ENCODE data around the gene WDR13.

Gene WDR13

DNA sequence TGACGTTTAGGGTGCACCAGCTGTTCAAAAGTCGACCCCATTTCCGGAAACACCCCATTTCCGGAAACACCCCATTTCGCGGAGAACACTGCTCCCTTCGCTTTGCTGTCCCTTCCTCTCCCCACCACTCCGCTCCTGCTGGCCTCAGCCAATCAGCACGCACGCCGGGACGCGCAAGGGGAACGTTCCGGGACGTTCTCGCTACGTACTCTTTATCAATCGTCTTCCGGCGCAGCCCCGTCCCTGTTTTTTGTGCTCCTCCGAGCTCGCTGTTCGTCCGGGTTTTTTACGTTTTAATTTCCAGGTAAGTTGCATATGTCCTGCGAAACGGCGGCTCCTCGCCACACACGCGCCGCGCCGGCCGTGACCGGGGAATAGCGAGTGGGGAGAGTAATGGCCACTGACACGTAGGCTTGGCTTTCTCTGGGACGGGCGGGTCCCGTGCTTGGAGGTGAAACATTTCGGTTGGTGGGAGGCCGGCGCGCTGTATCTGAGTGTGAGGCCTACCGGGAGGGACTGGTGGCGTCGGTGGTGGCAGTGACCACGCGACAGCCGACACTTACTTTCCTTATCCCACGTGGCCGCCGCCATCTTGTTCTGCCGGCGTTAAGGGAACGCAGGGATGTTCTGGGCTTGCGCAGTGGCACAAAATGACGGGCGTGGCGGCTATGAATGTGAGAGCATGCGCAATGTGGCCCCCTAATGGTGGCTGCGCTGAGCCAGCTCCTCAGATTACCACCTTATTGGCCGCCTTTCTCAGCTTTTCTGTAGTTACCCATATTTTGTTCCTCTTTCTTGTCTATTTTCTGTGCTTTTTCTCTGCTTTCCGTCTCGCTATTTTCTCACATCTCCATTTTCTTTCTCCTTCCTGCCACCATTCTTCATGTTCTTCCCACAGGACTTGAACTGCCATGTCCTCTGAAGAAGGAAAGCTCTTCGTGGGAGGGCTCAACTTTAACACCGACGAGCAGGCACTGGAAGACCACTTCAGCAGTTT lies 22.7 kb upstream of the WDR13 start, which contains the start of gene RBM3:
TSS of gene RBM3 (plus strand) at position 215 of the 997 bp plus-strand sequence. CDS start at position 912, 697 bp downstream.
- TF ChIP-seq POLR2A (IDR thresholded peaks at IDR 0.05; ENCODE audit: low read depth, low read length) (peak; percentile 91), PAX5 (IDR thresholded peaks at IDR 0.05; ENCODE audit: insufficient read depth, low read length, severe bottlenecking) (no peak), TAF1 (IDR thresholded peaks at IDR 0.05; ENCODE audit: low read depth, low read length) (peak; percentile 58), SPI1 (IDR thresholded peaks at IDR 0.05; ENCODE audit: low read depth, low read length) (0 out of 2 replicates have a peak, but pooled peaks have one; percentile 7), POU2F2 (IDR thresholded peaks at IDR 0.05; ENCODE audit: low read depth, low read length) (peak; percentile 18; the same call in 1 of the 2 replicates), POLR2AphosphoS5 (IDR thresholded peaks at IDR 0.05; ENCODE audit: low read depth, low read length) (peak; percentile 89)
- DNase-seq (ENCODE audit: insufficient read length, low spot score) (peak; percentile 61), FAIRE-seq (peak; percentile 100)

DNA sequence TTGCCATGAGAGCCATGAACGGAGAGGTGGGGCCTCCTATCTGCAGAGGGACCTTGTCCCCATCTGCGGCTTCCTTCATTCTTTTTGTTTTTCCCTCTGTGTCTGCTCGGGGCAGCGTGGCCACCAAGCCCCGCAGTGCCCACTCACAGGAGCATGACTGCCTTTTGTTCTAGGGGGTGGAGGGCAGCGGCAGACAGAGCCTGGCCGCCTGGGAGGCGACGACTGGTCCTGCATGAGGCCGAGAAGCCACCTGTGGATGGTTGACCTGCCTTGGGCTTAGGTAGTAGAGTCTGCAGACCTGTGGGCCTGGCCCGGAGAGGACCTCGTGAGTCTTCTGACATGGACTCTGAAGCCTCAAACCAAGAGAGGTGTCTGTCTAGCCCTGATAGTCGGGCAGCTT lies 21.6 kb upstream of the WDR13 start:
- FAIRE-seq (peak; percentile 41), DNase-seq (ENCODE audit: insufficient read length, low spot score) (no peak)
- TF ChIP-seq SPI1 (IDR thresholded peaks at IDR 0.05; ENCODE audit: low read depth, low read length) = no peak
- TF ChIP-seq POLR2A (IDR thresholded peaks at IDR 0.05; ENCODE audit: low read depth, low read length) = no peak
- no peak for TF ChIP-seq PAX5 (IDR thresholded peaks at IDR 0.05; ENCODE audit: insufficient read depth, low read length, severe bottlenecking)
- TF ChIP-seq TAF1 (IDR thresholded peaks at IDR 0.05; ENCODE audit: low read depth, low read length) = no peak
- TF ChIP-seq POLR2AphosphoS5 (IDR thresholded peaks at IDR 0.05; ENCODE audit: low read depth, low read length) = no peak
- no peak for TF ChIP-seq POU2F2 (IDR thresholded peaks at IDR 0.05; ENCODE audit: low read depth, low read length)

DNA sequence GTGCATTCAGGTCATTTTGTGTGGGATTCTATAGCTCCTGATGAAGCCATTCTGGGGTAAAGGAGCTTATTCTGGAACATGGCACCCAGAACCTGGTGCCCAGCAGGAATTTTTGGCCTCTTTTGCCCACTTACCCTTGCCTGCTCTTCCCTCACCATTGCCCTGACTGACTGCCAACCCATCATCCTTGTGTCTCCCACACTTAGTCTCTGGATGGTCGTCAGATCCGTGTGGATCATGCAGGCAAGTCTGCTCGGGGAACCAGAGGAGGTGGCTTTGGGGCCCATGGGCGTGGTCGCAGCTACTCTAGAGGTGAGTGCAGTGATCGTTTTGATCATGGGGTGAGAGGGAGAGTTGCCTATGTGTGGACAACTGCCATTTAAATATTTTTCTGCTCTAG lies 21.2 kb upstream of the WDR13 start:
- DNase-seq (ENCODE audit: insufficient read length, low spot score) (no peak), FAIRE-seq (peak; percentile 38)
- TF ChIP-seq POLR2AphosphoS5 (IDR thresholded peaks at IDR 0.05; ENCODE audit: low read depth, low read length) = peak; percentile 65; the same call in 1 of the 2 replicates
- TF ChIP-seq POLR2A (IDR thresholded peaks at IDR 0.05; ENCODE audit: low read depth, low read length) = peak; percentile 54; the same call in 1 of the 2 replicates
- no peak for TF ChIP-seq TAF1 (IDR thresholded peaks at IDR 0.05; ENCODE audit: low read depth, low read length)
- no peak for TF ChIP-seq SPI1 (IDR thresholded peaks at IDR 0.05; ENCODE audit: low read depth, low read length)
- TF ChIP-seq PAX5 (IDR thresholded peaks at IDR 0.05; ENCODE audit: insufficient read depth, low read length, severe bottlenecking) = no peak
- TF ChIP-seq POU2F2 (IDR thresholded peaks at IDR 0.05; ENCODE audit: low read depth, low read length) = no peak

DNA sequence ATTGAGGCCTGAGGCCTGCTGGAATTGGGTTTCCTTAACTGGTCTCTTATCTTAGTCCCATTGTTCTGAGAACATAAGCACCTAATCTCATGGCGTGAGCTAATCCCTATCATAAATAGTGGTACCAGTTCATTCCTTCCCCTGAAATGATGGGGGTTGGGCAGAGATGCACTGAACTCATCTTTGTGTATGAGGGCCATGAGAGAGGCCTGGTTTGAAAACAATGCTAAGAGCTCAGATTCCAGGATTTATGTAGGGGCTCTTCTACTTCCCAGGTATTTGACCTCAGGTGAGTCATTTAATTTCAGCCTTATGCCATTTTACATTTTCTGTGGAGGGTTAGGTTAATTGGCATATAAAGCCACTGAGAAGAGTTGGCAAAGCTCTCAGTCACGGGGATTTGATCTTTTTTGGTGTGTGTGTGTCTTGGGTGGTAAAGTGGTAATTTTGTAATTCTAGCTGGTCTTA lies 18.6 kb upstream of the WDR13 start:
- DNase-seq (ENCODE audit: insufficient read length, low spot score) = no peak
- FAIRE-seq = peak; percentile 59
- TF ChIP-seq POLR2A (IDR thresholded peaks at IDR 0.05; ENCODE audit: low read depth, low read length) (peak; percentile 24), POLR2AphosphoS5 (IDR thresholded peaks at IDR 0.05; ENCODE audit: low read depth, low read length) (peak; percentile 49; the same call in 1 of the 2 replicates), PAX5 (IDR thresholded peaks at IDR 0.05; ENCODE audit: insufficient read depth, low read length, severe bottlenecking) (no peak), POU2F2 (IDR thresholded peaks at IDR 0.05; ENCODE audit: low read depth, low read length) (no peak)

DNA sequence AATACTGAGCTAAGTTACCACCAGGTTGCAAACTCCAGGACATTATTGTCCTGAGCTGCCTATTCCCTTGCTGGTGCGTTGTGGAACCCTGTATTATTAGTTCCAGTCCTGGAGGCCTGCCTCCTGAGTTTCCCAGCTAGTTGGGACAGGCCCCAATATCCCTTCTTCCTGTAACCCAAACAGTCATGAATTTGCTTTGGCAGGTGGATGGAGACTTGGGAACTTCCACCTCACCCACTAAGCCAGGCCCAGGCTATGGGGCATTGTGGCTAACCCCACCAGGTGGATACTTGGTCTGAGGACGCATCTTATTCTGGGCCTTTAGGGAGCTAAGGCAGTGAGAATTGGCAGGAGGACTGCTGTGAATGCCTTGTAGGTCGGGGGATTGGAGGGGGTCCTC lies 18.0 kb upstream of the WDR13 start:
- FAIRE-seq (no peak), DNase-seq (ENCODE audit: insufficient read length, low spot score) (no peak)
- TF ChIP-seq POLR2A (IDR thresholded peaks at IDR 0.05; ENCODE audit: low read depth, low read length) = no peak
- no peak for TF ChIP-seq PAX5 (IDR thresholded peaks at IDR 0.05; ENCODE audit: insufficient read depth, low read length, severe bottlenecking)
- TF ChIP-seq TAF1 (IDR thresholded peaks at IDR 0.05; ENCODE audit: low read depth, low read length) = no peak
- TF ChIP-seq POLR2AphosphoS5 (IDR thresholded peaks at IDR 0.05; ENCODE audit: low read depth, low read length) = peak; percentile 25; the same call in 1 of the 2 replicates
- no peak for TF ChIP-seq SPI1 (IDR thresholded peaks at IDR 0.05; ENCODE audit: low read depth, low read length)
- peak; percentile 60; the same call in 1 of the 2 replicates for TF ChIP-seq POU2F2 (IDR thresholded peaks at IDR 0.05; ENCODE audit: low read depth, low read length)

DNA sequence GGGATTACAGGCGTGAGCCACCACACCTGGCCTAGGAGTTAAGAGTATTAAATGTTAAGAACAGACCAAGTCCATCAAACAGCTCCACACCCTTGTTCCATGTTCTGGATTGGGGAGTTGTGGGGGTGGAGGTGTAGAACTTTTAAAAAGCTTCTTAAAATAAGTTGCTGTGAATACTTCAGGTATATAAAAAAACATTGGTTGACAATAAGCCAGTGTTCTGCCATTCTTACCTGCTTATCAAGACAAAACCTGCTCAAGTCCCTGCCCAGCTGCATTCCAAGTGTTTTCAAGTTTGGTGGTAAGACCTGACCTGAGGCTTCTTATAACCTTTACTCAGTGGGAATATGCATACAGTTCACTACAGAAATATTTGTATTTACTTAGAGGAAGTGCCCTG lies 16.6 kb upstream of the WDR13 start:
- FAIRE-seq = no peak

DNA sequence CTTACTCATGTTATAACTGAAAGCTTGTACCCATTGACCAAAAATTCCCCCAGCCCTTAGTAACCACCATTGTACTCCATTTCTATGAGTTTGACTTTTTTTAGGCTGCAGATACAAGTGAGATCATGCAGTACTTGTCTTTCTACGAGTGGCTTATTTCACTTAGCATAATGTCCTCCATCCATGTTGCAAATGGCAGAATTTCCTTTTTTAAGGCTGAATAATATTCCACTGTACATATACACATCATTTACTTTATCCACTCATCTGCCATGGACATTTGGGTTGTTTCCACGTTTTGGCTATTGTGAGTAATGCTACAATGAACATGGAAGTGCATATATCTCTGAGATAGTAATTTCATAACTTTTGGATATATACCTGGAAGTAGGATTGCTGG lies 12.6 kb upstream of the WDR13 start:
- FAIRE-seq = no peak
- no peak for DNase-seq (ENCODE audit: insufficient read length, low spot score)
- TF ChIP-seq POU2F2 (IDR thresholded peaks at IDR 0.05; ENCODE audit: low read depth, low read length) = no peak

More for the DNA sequence above, 16.6 kb upstream of the WDR13 start:
- TF ChIP-seq POU2F2 (IDR thresholded peaks at IDR 0.05; ENCODE audit: low read depth, low read length) = no peak
- no peak for DNase-seq (ENCODE audit: insufficient read length, low spot score)

DNA sequence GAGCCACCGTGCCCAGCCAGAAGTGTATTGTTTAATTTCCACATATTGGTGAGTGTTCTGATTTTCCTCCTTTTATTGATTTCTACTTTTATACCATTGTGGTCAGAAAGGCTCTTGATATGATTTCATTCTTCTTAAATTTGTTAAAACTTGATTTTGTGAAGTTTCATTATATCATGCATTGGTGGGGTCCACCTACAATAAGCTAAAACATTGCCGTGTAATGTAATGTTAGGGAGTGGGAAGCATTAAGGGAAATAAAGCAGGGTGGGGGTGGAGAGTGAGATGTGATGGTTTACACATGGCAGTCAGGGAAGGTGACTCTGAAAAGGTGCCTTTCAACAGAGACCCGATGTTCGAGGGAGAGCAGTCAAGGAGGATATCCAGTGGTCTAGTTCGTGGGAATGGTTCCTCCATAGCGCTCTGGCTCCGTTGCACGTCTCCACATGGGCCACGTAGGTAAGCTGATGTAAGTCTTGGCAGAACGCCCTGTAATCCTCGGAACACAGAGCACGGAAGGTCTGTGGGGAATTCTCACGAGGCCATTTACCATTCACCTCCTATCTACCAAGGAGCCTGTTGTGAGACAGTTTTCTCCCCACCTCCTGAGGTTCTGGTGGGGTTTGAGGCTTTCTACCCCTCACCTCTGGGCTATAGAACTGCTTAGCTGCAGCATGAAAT lies 7.7 kb upstream of the WDR13 start:
- TF ChIP-seq PAX5 (IDR thresholded peaks at IDR 0.05; ENCODE audit: insufficient read depth, low read length, severe bottlenecking) (no peak), SPI1 (IDR thresholded peaks at IDR 0.05; ENCODE audit: low read depth, low read length) (no peak), POU2F2 (IDR thresholded peaks at IDR 0.05; ENCODE audit: low read depth, low read length) (no peak), POLR2AphosphoS5 (IDR thresholded peaks at IDR 0.05; ENCODE audit: low read depth, low read length) (no peak), TAF1 (IDR thresholded peaks at IDR 0.05; ENCODE audit: low read depth, low read length) (no peak), POLR2A (IDR thresholded peaks at IDR 0.05; ENCODE audit: low read depth, low read length) (no peak)
- DNase-seq (ENCODE audit: insufficient read length, low spot score) (no peak), FAIRE-seq (no peak)
